Measurements from ENCODE around the gene TIAM1.

TIAM1 gene

DNA sequence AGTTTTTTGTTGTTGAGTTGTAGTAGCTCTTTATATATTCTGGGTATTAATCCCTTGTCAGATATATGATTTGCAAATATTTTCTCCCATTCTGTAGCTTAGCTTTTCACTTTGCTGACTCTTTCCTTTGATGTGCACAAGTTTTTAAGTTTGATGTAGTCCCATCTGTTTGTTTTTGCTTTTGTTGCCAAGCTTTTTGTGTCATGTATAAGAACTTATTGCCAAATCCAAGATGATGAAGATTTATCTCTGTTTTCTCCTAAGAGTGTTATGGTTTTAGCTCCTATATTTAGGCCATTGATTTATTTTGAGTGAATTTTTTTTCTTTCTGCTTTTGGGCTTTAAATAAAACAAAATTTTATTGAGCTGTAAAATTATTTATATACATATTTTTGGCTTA lies 253.7 kb downstream of the TIAM1 start:
- H3K4me3 ChIP-seq (ENCODE audit: low read depth, low read length), result no peak overlapping the region
- H3K9ac ChIP-seq (ENCODE audit: low read length), result no peak overlapping the region
- H3K79me2 ChIP-seq (ENCODE audit: control insufficient read depth, insufficient read depth, low read length, poor library complexity), result no peaks in the 10 kb centered on the region
- H3K23ac ChIP-seq (ENCODE audit: low read length), result no peak overlapping the region
- no peak overlapping the region for H4K91ac ChIP-seq (ENCODE audit: low read depth, low read length)
- no peak for DNase-seq
- no peak overlapping the region for H3K27ac ChIP-seq (ENCODE audit: low read depth, low read length)
- no peaks in the 10 kb centered on the region for H3K27me3 ChIP-seq (ENCODE audit: insufficient read depth, low read length)
- no peaks in the 10 kb centered on the region for H3K36me3 ChIP-seq (ENCODE audit: control insufficient read depth in 1 of 2, insufficient read depth in 2 of 2, low read length in 2 of 2)
- H3K9me3 ChIP-seq (ENCODE audit: insufficient read depth, low read depth, low read length), result no peaks in the 10 kb centered on the region
- no peaks in the 10 kb centered on the region for H3K4me1 ChIP-seq (ENCODE audit: control insufficient read depth in 1 of 2, insufficient read depth in 2 of 2, low read length in 2 of 2)
- H4K8ac ChIP-seq (ENCODE audit: low read depth, low read length), result no peak overlapping the region
- no peak overlapping the region for H4K12ac ChIP-seq (ENCODE audit: low read depth, low read length)
- no peak overlapping the region for H2AK5ac ChIP-seq (ENCODE audit: low read length)
- no peak overlapping the region for H2AFZ ChIP-seq (ENCODE audit: insufficient read depth, low read length, poor library complexity)
- H3K14ac ChIP-seq (ENCODE audit: low read length), result no peak overlapping the region
- H3K79me1 ChIP-seq (ENCODE audit: low read length), result no peaks in the 10 kb centered on the region
- no peak overlapping the region for H2BK120ac ChIP-seq (ENCODE audit: insufficient read depth, low read length, poor library complexity)
- no peak overlapping the region for H3K18ac ChIP-seq (ENCODE audit: low read length)
- H3K4me2 ChIP-seq (ENCODE audit: low read length), result no peak overlapping the region
- no peak overlapping the region for H2BK5ac ChIP-seq (ENCODE audit: low read depth, low read length, poor library complexity)
- H2BK12ac ChIP-seq (ENCODE audit: low read length), result no peak overlapping the region
- H3K4ac ChIP-seq (ENCODE audit: low read depth, low read length), result no peak overlapping the region

DNA sequence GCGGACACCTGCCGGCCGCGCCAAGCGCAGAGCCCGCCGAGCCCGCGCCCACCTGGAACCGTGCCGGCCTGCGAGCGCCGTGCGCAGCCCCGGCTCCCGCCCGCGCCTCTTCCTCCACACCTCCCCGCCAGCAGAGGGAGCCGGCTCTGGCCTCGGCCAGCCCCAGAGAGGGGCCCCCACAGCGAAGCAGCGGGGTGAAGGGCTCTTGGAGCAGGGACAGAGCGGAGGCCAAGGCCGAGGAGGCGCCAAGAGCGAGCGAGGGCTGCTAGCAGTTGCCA lies 255.6 kb downstream of the TIAM1 start:
- Histone ChIP-seq H2AK5ac (ENCODE audit: low read length) (no peak overlapping the region), H2AFZ (ENCODE audit: insufficient read depth, low read length, poor library complexity) (no peak overlapping the region), H2BK12ac (ENCODE audit: low read length) (no peak overlapping the region), H3K4ac (ENCODE audit: low read depth, low read length) (no peak overlapping the region), H3K36me3 (ENCODE audit: control insufficient read depth in 1 of 2, insufficient read depth in 2 of 2, low read length in 2 of 2) (no peaks in the 10 kb centered on the region), H3K9me3 (ENCODE audit: insufficient read depth, low read depth, low read length) (no peaks in the 10 kb centered on the region), H4K91ac (ENCODE audit: low read depth, low read length) (no peak overlapping the region), H3K79me1 (ENCODE audit: low read length) (no peaks in the 10 kb centered on the region), H3K4me1 (ENCODE audit: control insufficient read depth in 1 of 2, insufficient read depth in 2 of 2, low read length in 2 of 2) (no peaks in the 10 kb centered on the region), H3K9ac (ENCODE audit: low read length) (no peak overlapping the region), H2BK120ac (ENCODE audit: insufficient read depth, low read length, poor library complexity) (no peak overlapping the region), H3K23ac (ENCODE audit: low read length) (no peak overlapping the region), H2BK5ac (ENCODE audit: low read depth, low read length, poor library complexity) (no peak overlapping the region), H4K12ac (ENCODE audit: low read depth, low read length) (no peak overlapping the region), H3K4me3 (ENCODE audit: low read depth, low read length) (no peak overlapping the region), H3K18ac (ENCODE audit: low read length) (no peak overlapping the region), H3K79me2 (ENCODE audit: control insufficient read depth, insufficient read depth, low read length, poor library complexity) (no peaks in the 10 kb centered on the region), H3K4me2 (ENCODE audit: low read length) (no peak overlapping the region), H3K14ac (ENCODE audit: low read length) (no peak overlapping the region), H4K8ac (ENCODE audit: low read depth, low read length) (no peak overlapping the region), H3K27me3 (ENCODE audit: insufficient read depth, low read length) (no peaks in the 10 kb centered on the region), H3K27ac (ENCODE audit: low read depth, low read length) (no peak overlapping the region)
- WGBS (ENCODE audit: extremely low coverage, insufficient coverage, insufficient read length), result no CpG with 5 or more reads among the region's 29 CpGs
- no peak for DNase-seq

DNA sequence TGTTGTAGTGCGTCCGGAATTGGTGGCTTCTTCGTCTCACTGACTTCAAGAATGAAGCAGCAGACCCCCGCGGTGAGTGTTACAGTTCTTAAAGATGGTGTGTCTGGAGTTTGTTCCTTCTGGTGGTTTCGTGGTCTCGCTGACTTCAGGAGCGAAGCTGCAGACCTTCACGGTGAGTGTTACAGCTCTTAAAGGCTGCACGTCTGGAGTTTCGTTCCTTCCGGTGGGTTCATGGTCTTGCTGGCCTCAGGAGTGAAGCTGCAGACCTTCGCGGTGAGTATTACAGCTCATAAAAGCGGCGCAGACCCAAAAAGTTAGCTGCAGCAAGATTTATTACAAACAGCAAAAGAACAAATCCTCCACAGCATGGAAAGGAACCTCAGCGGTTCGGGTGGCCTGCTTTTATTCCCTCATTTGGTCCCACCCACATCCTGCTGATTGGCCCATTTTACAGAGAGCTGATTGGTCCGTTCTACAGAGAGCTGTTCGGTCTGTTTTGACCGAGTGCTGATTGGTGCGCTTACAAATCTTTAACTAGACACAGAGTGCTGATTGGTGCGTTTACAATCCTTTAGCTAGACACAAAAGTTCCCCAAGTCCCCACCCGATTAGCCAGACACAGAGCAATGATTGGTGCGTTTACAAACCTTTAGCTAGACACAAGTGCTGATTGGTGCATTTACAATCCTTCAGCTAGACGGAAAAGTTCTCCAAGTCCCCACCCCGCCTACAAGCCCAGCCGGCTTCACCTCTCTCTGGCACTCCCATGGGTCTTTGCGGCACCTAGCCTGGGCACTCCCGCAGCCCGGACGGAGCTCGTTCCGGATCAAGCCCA lies 256.2 kb downstream of the TIAM1 start:
- H3K27me3 ChIP-seq (ENCODE audit: insufficient read depth, low read length), result no peaks in the 10 kb centered on the region
- no peak overlapping the region for H4K91ac ChIP-seq (ENCODE audit: low read depth, low read length)
- H3K4me1 ChIP-seq (ENCODE audit: control insufficient read depth in 1 of 2, insufficient read depth in 2 of 2, low read length in 2 of 2), result no peaks in the 10 kb centered on the region
- no peak overlapping the region for H2BK120ac ChIP-seq (ENCODE audit: insufficient read depth, low read length, poor library complexity)
- no peaks in the 10 kb centered on the region for H3K79me2 ChIP-seq (ENCODE audit: control insufficient read depth, insufficient read depth, low read length, poor library complexity)
- H3K4me3 ChIP-seq (ENCODE audit: low read depth, low read length), result no peak overlapping the region
- no peak overlapping the region for H3K18ac ChIP-seq (ENCODE audit: low read length)
- no CpG with 5 or more reads among the region's 34 CpGs for WGBS (ENCODE audit: extremely low coverage, insufficient coverage, insufficient read length)
- H4K12ac ChIP-seq (ENCODE audit: low read depth, low read length), result no peak overlapping the region
- no peaks in the 10 kb centered on the region for H3K36me3 ChIP-seq (ENCODE audit: control insufficient read depth in 1 of 2, insufficient read depth in 2 of 2, low read length in 2 of 2)
- no peaks in the 10 kb centered on the region for H3K9me3 ChIP-seq (ENCODE audit: insufficient read depth, low read depth, low read length)
- no peak overlapping the region for H4K8ac ChIP-seq (ENCODE audit: low read depth, low read length)
- H3K14ac ChIP-seq (ENCODE audit: low read length), result no peak overlapping the region
- no peak overlapping the region for H3K9ac ChIP-seq (ENCODE audit: low read length)
- no peaks in the 10 kb centered on the region for H3K79me1 ChIP-seq (ENCODE audit: low read length)
- H2BK5ac ChIP-seq (ENCODE audit: low read depth, low read length, poor library complexity), result no peak overlapping the region
- no peak overlapping the region for H3K4ac ChIP-seq (ENCODE audit: low read depth, low read length)
- no peak overlapping the region for H3K23ac ChIP-seq (ENCODE audit: low read length)
- no peak for DNase-seq
- H3K4me2 ChIP-seq (ENCODE audit: low read length), result no peak overlapping the region
- no peak overlapping the region for H2BK12ac ChIP-seq (ENCODE audit: low read length)
- H2AK5ac ChIP-seq (ENCODE audit: low read length), result no peak overlapping the region
- no peak overlapping the region for H2AFZ ChIP-seq (ENCODE audit: insufficient read depth, low read length, poor library complexity)
- H3K27ac ChIP-seq (ENCODE audit: low read depth, low read length), result no peak overlapping the region

DNA sequence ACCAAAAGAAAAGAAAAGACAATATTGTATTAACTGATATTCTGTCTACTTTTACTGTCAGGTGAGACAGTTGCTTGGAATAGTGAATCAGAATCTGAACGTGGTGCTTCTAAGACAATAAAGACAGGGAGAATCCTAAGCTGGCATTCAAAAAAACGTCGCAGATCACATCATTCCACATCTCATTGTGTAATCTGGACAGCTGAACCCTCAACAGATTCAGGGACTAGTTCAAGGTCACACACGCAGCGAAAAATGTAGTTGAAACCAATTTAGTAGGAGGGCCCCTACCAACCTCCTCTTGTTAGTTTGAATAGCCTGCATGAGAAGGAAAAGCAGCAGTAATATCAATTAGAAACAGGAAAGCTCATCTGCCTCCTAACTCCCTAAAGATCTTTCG lies 259.4 kb downstream of the TIAM1 start:
- Histone ChIP-seq H3K36me3 (ENCODE audit: control insufficient read depth in 1 of 2, insufficient read depth in 2 of 2, low read length in 2 of 2) (no peaks in the 10 kb centered on the region), H3K4ac (ENCODE audit: low read depth, low read length) (no peak overlapping the region), H4K8ac (ENCODE audit: low read depth, low read length) (no peak overlapping the region), H2AFZ (ENCODE audit: insufficient read depth, low read length, poor library complexity) (no peak overlapping the region), H3K9me3 (ENCODE audit: insufficient read depth, low read depth, low read length) (no peaks in the 10 kb centered on the region), H3K79me1 (ENCODE audit: low read length) (no peaks in the 10 kb centered on the region), H3K4me2 (ENCODE audit: low read length) (no peak overlapping the region), H4K12ac (ENCODE audit: low read depth, low read length) (no peak overlapping the region), H3K4me3 (ENCODE audit: low read depth, low read length) (no peak overlapping the region), H2BK120ac (ENCODE audit: insufficient read depth, low read length, poor library complexity) (no peak overlapping the region), H3K4me1 (ENCODE audit: control insufficient read depth in 1 of 2, insufficient read depth in 2 of 2, low read length in 2 of 2) (no peaks in the 10 kb centered on the region), H2BK5ac (ENCODE audit: low read depth, low read length, poor library complexity) (no peak overlapping the region), H3K9ac (ENCODE audit: low read length) (no peak overlapping the region), H3K27me3 (ENCODE audit: insufficient read depth, low read length) (no peaks in the 10 kb centered on the region), H3K18ac (ENCODE audit: low read length) (no peak overlapping the region), H4K91ac (ENCODE audit: low read depth, low read length) (no peak overlapping the region), H2BK12ac (ENCODE audit: low read length) (no peak overlapping the region), H3K79me2 (ENCODE audit: control insufficient read depth, insufficient read depth, low read length, poor library complexity) (no peaks in the 10 kb centered on the region), H3K14ac (ENCODE audit: low read length) (no peak overlapping the region), H3K23ac (ENCODE audit: low read length) (no peak overlapping the region), H2AK5ac (ENCODE audit: low read length) (no peak overlapping the region), H3K27ac (ENCODE audit: low read depth, low read length) (no peak overlapping the region)
- no peak for DNase-seq
- no CpG with 5 or more reads among the region's 6 CpGs for WGBS (ENCODE audit: extremely low coverage, insufficient coverage, insufficient read length)

Measured in trophoblast cell (in vitro differentiated cells and primary cell).